HCT116 (cell line): ENCODE measurements around the gene RIBC2. TPM values are rescaled to one million over a fixed set of nuclear protein-coding genes. Genes with fewer than 3 reads are reported as not detected.

ENCODE experiments used
- ATAC-seq: fragments of 200-7000 bp; cut with Tn5 transposase; 2 replicates; pipeline ENCODE4 v1.9.1; 2020; ENCODE audit warnings: mild to moderate bottlenecking, moderate library complexity
- BruUV-seq: library from RNA; stranded (reverse); fragments of 400-500 nt; replicated peaks from 2 replicates; lab custom pipeline; 2021; lab: Mats Ljungman, UMichigan
- CTCF ChIA-PET: fragments of 300-600 bp; sonication (Branson Sonifier 250); formaldehyde crosslinking; loops from one replicate; lab custom pipeline; 2021; ENCODE audit warnings: antibody characterized with exemption; lab: Charles Lee
- POLR2A ChIA-PET: fragments of 300-600, 350-600 bp; sonication (Branson Sonifier 250); formaldehyde crosslinking; loops from one replicate; lab custom pipeline; 2021; ENCODE audit warnings: antibody characterized with exemption; lab: Charles Lee
- RAD21 ChIA-PET, 2 experiments: fragments of 300-600 bp; sonication (Branson Sonifier 250); formaldehyde crosslinking; loops; one replicate each; lab custom pipeline; 2023; ENCODE audit warnings: low total read pairs in 2 of 2; ENCODE audit not compliant: uncharacterized antibody in 2 of 2, unreplicated experiment in 2 of 2, low non-redundant PET in 1 of 2; lab: Charles Lee
- DNase-seq: peaks from one replicate; pipeline ENCODE4 v3.0.0-alpha.2; 2010; ENCODE audit warnings: low read depth, low spot score
- H2AFZ ChIP-seq: fragments of 200-600 bp; shearing (Covaris generic), sonication (generic); 2 replicates; pipeline ENCODE4 v1.6.1; 2017; ENCODE audit warnings: low read depth, mixed run types, mixed read lengths, antibody characterized with exemption, low read length; ENCODE audit not compliant: poor library complexity, severe bottlenecking
- H3K27ac ChIP-seq: 2 replicates; pipeline ENCODE4 v1.5.1; 2012; ENCODE audit warnings: low read depth, low read length
- H3K27me3 ChIP-seq: fragments of 200-600 bp; sonication (generic); 2 replicates; pipeline ENCODE4 v1.6.1; 2016; ENCODE audit warnings: mixed run types, low read length, mixed read lengths; ENCODE audit not compliant: insufficient read depth
- H3K36me3 ChIP-seq, 2 experiments: fragments of 200-500 bp in 1 of 2; fragments of 200-600 bp in 1 of 2; sonication (Bioruptor generic) in 1 of 2; sonication (generic) in 1 of 2; 2 replicates each; pipeline versions ENCODE4 v1.5.1 to v1.6.1; 2014 to 2016; ENCODE audit warnings: low read length in 2 of 2, inconsistent platforms in 1 of 2, mixed read lengths in 1 of 2, mixed run types in 1 of 2; ENCODE audit not compliant: insufficient read depth in 2 of 2, control insufficient read depth in 1 of 2
- H3K4me1 ChIP-seq, 2 experiments: fragments of 200-600 bp in 1 of 2; sonication (generic) in 1 of 2; 2 replicates each; pipeline versions ENCODE4 v1.5.1 to v1.6.1; 2012 to 2017; ENCODE audit warnings: low read length in 2 of 2, inconsistent platforms in 1 of 2, mild to moderate bottlenecking in 1 of 2, mixed read lengths in 1 of 2, mixed run types in 1 of 2, moderate library complexity in 1 of 2; ENCODE audit not compliant: insufficient read depth in 2 of 2, control insufficient read depth in 1 of 2
- H3K4me2 ChIP-seq: fragments of 200-600 bp; sonication (generic); 2 replicates; pipeline ENCODE4 v1.6.1; 2017; ENCODE audit warnings: mixed run types, low read length, mixed read lengths
- H3K4me3 ChIP-seq, 2 experiments: fragments of 200-600 bp in 1 of 2; sonication (generic) in 1 of 2; replicated peaks in 1 of 2; 2 replicates each; pipeline ENCODE4 v1.5.1; 2011 to 2016; ENCODE audit warnings: low read length in 2 of 2, control low read depth in 1 of 2, low read depth in 1 of 2, mild to moderate bottlenecking in 1 of 2, mixed read lengths in 1 of 2, mixed run types in 1 of 2
- H3K79me2 ChIP-seq: fragments of 200-600 bp; sonication (generic); 2 replicates; pipeline ENCODE4 v1.6.1; 2017; ENCODE audit warnings: mild to moderate bottlenecking, mixed run types, low read length, moderate library complexity, mixed read lengths; ENCODE audit not compliant: insufficient read depth
- H3K9ac ChIP-seq: fragments of 200-600 bp; sonication (generic); 2 replicates; pipeline ENCODE4 v1.6.1; 2016; ENCODE audit warnings: low read length, mixed read lengths
- H3K9me2 ChIP-seq: fragments of 200-600 bp; sonication (generic), shearing (Covaris generic); 2 replicates; pipeline ENCODE4 v1.6.1; 2017; ENCODE audit warnings: mixed run types, mild to moderate bottlenecking, moderate library complexity; ENCODE audit not compliant: insufficient read depth
- H3K9me3 ChIP-seq, 2 experiments: fragments of 200-500 bp in 1 of 2; fragments of 200-600 bp in 1 of 2; sonication (Bioruptor generic) in 1 of 2; sonication (generic) in 1 of 2; 2 replicates each; pipeline ENCODE4 v1.6.1; 2014 to 2017; ENCODE audit warnings: low read length in 2 of 2, mixed read lengths in 2 of 2, inconsistent platforms in 1 of 2, low read depth in 1 of 2, mild to moderate bottlenecking in 1 of 2, mixed run types in 1 of 2, moderate library complexity in 1 of 2; ENCODE audit not compliant: control insufficient read depth in 1 of 2, insufficient read depth in 1 of 2
- H4K20me1 ChIP-seq: fragments of 200-600 bp; sonication (generic), shearing (Covaris generic); 2 replicates; pipeline ENCODE4 v1.6.1; 2017; ENCODE audit warnings: mixed run types, mild to moderate bottlenecking, moderate library complexity; ENCODE audit not compliant: insufficient read depth
- ATF3 ChIP-seq: IDR thresholded peaks from 2 replicates; pipeline ENCODE4 v1.6.1; 2012
- EGR1 ChIP-seq: IDR thresholded peaks from 2 replicates; pipeline ENCODE4 v1.6.1; 2012; ENCODE audit warnings: low read depth
- EZH2phosphoT487 ChIP-seq: fragments of 200-600 bp; IDR thresholded peaks from 2 replicates; pipeline ENCODE4 v1.6.1; 2018; ENCODE audit warnings: antibody characterized with exemption, borderline replicate concordance
- FOSL1 ChIP-seq: IDR thresholded peaks from 2 replicates; pipeline ENCODE4 v1.6.1; 2012; ENCODE audit warnings: low read depth
- JUND ChIP-seq: IDR thresholded peaks from 2 replicates; pipeline ENCODE4 v1.6.1; 2012
- MAX ChIP-seq: IDR thresholded peaks from 2 replicates; pipeline ENCODE4 v1.6.1; 2012
- POLR2AphosphoS5 ChIP-seq: IDR thresholded peaks from 2 replicates; pipeline ENCODE4 v1.6.1; 2011; ENCODE audit warnings: mild to moderate bottlenecking, low read depth, low read length, moderate library complexity
- RAD21 ChIP-seq: IDR thresholded peaks from 2 replicates; pipeline ENCODE4 v1.6.1; 2012; ENCODE audit warnings: low read depth, mild to moderate bottlenecking
- SP1 ChIP-seq: IDR thresholded peaks from 2 replicates; pipeline ENCODE4 v1.6.1; 2012; ENCODE audit warnings: low read depth
- SRF ChIP-seq: IDR thresholded peaks from 2 replicates; pipeline ENCODE4 v1.6.1; 2012; ENCODE audit warnings: low read depth
- TCF7L2 ChIP-seq: IDR thresholded peaks from 2 replicates; pipeline ENCODE4 v1.7.0; 2011; ENCODE audit warnings: borderline replicate concordance, inconsistent platforms; ENCODE audit not compliant: insufficient read depth, insufficient read length; ENCODE audit errors: extremely low read depth
- YY1 ChIP-seq: IDR thresholded peaks from 2 replicates; pipeline ENCODE4 v1.6.1; 2011; ENCODE audit warnings: low read length, low read depth, moderate library complexity, mild to moderate bottlenecking; ENCODE audit not compliant: insufficient replicate concordance; ENCODE audit errors: extremely low read depth
- ZFX ChIP-seq: fragments of 450-650 bp; IDR thresholded peaks from 2 replicates; pipeline ENCODE4 v1.6.1; 2017
- ZNF274 ChIP-seq: fragments of 200-500 bp; sonication (Bioruptor generic); IDR thresholded peaks from 2 replicates; pipeline ENCODE4 v1.6.1; 2014; ENCODE audit warnings: mild to moderate bottlenecking, low read depth, low read length, inconsistent platforms
- intact Hi-C: fragments of 100-400 bp; cut with micrococcal nuclease; formaldehyde crosslinking; loops from 2 replicates; pipeline ENCODE4 v1.10.0; 2022
- total RNA-seq: library from RNA; stranded (reverse); gene quantifications from one replicate; pipeline ENCODE4 v1.2.1, GENCODE V29; 2021; ENCODE audit not compliant: unreplicated experiment
- TF ChIP-seq, protein P1 (sequence below): IDR thresholded peaks from 2 replicates; pipeline ENCODE4 v1.6.1; 2011; ENCODE audit warnings: mild to moderate bottlenecking, low read length, moderate library complexity; ENCODE audit not compliant: insufficient replicate concordance; ENCODE audit errors: extremely low read depth

Gene RIBC2
- total RNA-seq, 1 experiment from 2014 or later = 8.3 TPM

DNA sequence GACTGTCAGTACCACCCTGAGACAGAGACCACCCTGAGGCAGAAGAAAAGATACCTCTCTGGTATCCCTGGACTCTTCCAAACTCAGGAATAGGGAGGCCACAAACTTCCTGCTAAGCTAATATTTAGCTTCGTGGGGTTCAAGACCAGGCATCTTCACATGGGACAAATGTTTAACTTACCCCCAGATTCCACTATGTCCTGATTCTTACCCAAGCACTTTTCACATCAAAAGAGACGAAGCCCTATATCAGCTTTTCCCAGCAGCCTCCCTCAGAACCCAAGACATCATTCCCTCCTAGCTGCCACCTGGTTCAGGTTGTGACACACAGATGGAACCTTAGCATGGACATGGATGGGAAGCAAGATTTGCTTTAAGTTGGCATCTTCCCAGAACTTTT is 32.1 kb upstream of the RIBC2 start:
- H3K4me1 ChIP-seq = no peaks in the 10 kb centered on the region
- H3K79me2 ChIP-seq = no peaks in the 10 kb centered on the region
- TF ChIP-seq ATF3 = no peak
- TF ChIP-seq EGR1 = no peak
- TF ChIP-seq MAX = no peak
- no peak for TF ChIP-seq SRF
- TF ChIP-seq FOSL1 = no peak
- no peak for TF ChIP-seq JUND
- TF ChIP-seq ZNF274 = no peak
- no peak for TF ChIP-seq YY1
- TF ChIP-seq ZFX = no peak
- TF ChIP-seq, protein P1, sequence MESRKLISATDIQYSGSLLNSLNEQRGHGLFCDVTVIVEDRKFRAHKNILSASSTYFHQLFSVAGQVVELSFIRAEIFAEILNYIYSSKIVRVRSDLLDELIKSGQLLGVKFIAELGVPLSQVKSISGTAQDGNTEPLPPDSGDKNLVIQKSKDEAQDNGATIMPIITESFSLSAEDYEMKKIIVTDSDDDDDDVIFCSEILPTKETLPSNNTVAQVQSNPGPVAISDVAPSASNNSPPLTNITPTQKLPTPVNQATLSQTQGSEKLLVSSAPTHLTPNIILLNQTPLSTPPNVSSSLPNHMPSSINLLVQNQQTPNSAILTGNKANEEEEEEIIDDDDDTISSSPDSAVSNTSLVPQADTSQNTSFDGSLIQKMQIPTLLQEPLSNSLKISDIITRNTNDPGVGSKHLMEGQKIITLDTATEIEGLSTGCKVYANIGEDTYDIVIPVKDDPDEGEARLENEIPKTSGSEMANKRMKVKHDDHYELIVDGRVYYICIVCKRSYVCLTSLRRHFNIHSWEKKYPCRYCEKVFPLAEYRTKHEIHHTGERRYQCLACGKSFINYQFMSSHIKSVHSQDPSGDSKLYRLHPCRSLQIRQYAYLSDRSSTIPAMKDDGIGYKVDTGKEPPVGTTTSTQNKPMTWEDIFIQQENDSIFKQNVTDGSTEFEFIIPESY = no peak
- TF ChIP-seq SP1 = no peak
- TF ChIP-seq POLR2AphosphoS5 = no peak
- TF ChIP-seq RAD21 = no peak
- TF ChIP-seq TCF7L2 = no peak
- TF ChIP-seq EZH2phosphoT487 = no peak
- no peak for DNase-seq
- no peak for ATAC-seq
- no peaks in the 10 kb centered on the region for H3K27me3 ChIP-seq
- H3K9me2 ChIP-seq = no peaks in the 10 kb centered on the region
- H2AFZ ChIP-seq = no peak overlapping the region
- POLR2A ChIA-PET = no interaction called here
- H3K9me3 ChIP-seq = no peaks in the 10 kb centered on the region
- H3K9ac ChIP-seq = no peak overlapping the region
- intact Hi-C loops = no loop called here
- BruUV-seq = no TSS peak
- H4K20me1 ChIP-seq = no peaks in the 10 kb centered on the region
- CTCF ChIA-PET = no interaction called here
- RAD21 ChIA-PET = no interaction called here
- H3K36me3 ChIP-seq = no peaks in the 10 kb centered on the region
- H3K4me2 ChIP-seq = no peak overlapping the region
- no peak overlapping the region for H3K27ac ChIP-seq
- no peak overlapping the region for H3K4me3 ChIP-seq
